ENCODE measurements around the gene ZNF594.
"Not testable (repeated sequence)": the region's sequence is repeated elsewhere in the genome, so short reads cannot be mapped to it uniquely, and the experiment has no call there.

The ZNF594 gene

GRCh38 chr17:5191541-5192417 lies at the start of gene ZNF594:
ZNF594 (minus strand) TSS chr17:5191868; CDS start chr17:5184256, 7,612 bp downstream.
- Mint-ChIP-seq H3K9me3 (peaks cover 15% of the 10 kb centered on the region), H3K36me3 (ENCODE audit: low read depth) (peaks cover 40% of the 10 kb centered on the region), H3K4me3 (peak within 1 kb of the TSS; percentile 94), H3K4me1 (ENCODE audit: low read depth) (peaks cover 39% of the 10 kb centered on the region), H3K27me3 (no peaks in the 10 kb centered on the region), H3K27ac (peak within 1 kb of the TSS; percentile 91)

- H3K9me3 Mint-ChIP-seq; H3K27me3 Mint-ChIP-seq; H3K36me3 Mint-ChIP-seq (ENCODE audit: low read depth); H3K4me3 Mint-ChIP-seq; H3K27ac Mint-ChIP-seq: not testable (repeated sequence)
- peaks cover 55% of the 10 kb centered on the region for H3K4me1 Mint-ChIP-seq (ENCODE audit: low read depth)
Measured at GRCh38 chr17:5239769-5240168, 48.1 kb upstream of the ZNF594 start.

- Mint-ChIP-seq H3K36me3 (ENCODE audit: low read depth) (no peaks in the 10 kb centered on the region), H3K4me1 (ENCODE audit: low read depth) (peaks cover 55% of the 10 kb centered on the region), H3K9me3 (no peaks in the 10 kb centered on the region), H3K27me3 (no peaks in the 10 kb centered on the region), H3K27ac (no peak overlapping the region), H3K4me3 (no peak overlapping the region)
Measured at GRCh38 chr17:5238333-5238732, 46.7 kb upstream of the ZNF594 start.

GRCh38 chr17:5237541-5238016 lies 45.9 kb upstream of the ZNF594 start:
- no peaks in the 10 kb centered on the region for H3K27me3 Mint-ChIP-seq
- H3K27ac Mint-ChIP-seq = peak overlapping the region; percentile 47
- H3K9me3 Mint-ChIP-seq = no peaks in the 10 kb centered on the region
- H3K36me3 Mint-ChIP-seq (ENCODE audit: low read depth) = no peaks in the 10 kb centered on the region
- H3K4me3 Mint-ChIP-seq = no peak overlapping the region
- peaks cover 55% of the 10 kb centered on the region for H3K4me1 Mint-ChIP-seq (ENCODE audit: low read depth)

GRCh38 chr17:5236938-5237540 lies 45.4 kb upstream of the ZNF594 start:
- H3K4me1 Mint-ChIP-seq (ENCODE audit: low read depth) = peaks cover 53% of the 10 kb centered on the region
- H3K27ac Mint-ChIP-seq = peak overlapping the region; percentile 47
- H3K36me3 Mint-ChIP-seq (ENCODE audit: low read depth) = no peaks in the 10 kb centered on the region
- H3K9me3 Mint-ChIP-seq = no peaks in the 10 kb centered on the region
- H3K27me3 Mint-ChIP-seq = no peaks in the 10 kb centered on the region
- H3K4me3 Mint-ChIP-seq = no peak overlapping the region

GRCh38 chr17:5234645-5235576 lies 43.2 kb upstream of the ZNF594 start, which contains the start of gene SCIMP:
SCIMP (minus strand) TSS chr17:5234860; CDS start chr17:5234755, 105 bp downstream.
- Mint-ChIP-seq H3K4me3 (peak within 1 kb of the TSS; percentile 27), H3K27ac (peak within 1 kb of the TSS; percentile 6), H3K36me3 (ENCODE audit: low read depth) (no peaks in the 10 kb centered on the region), H3K27me3 (no peaks in the 10 kb centered on the region), H3K4me1 (ENCODE audit: low read depth) (peaks cover 58% of the 10 kb centered on the region), H3K9me3 (no peaks in the 10 kb centered on the region)

GRCh38 chr17:5233492-5233891 lies 41.8 kb upstream of the ZNF594 start:
- not testable (repeated sequence) for H3K36me3 Mint-ChIP-seq (ENCODE audit: low read depth); H3K4me3 Mint-ChIP-seq; H3K9me3 Mint-ChIP-seq; H3K27me3 Mint-ChIP-seq
- Mint-ChIP-seq H3K4me1 (ENCODE audit: low read depth) (peaks cover 65% of the 10 kb centered on the region), H3K27ac (peak overlapping the region; percentile 66)

- no peaks in the 10 kb centered on the region for H3K27me3 Mint-ChIP-seq
- H3K36me3 Mint-ChIP-seq (ENCODE audit: low read depth) = peaks cover 7% of the 10 kb centered on the region
- peaks cover 71% of the 10 kb centered on the region for H3K4me1 Mint-ChIP-seq (ENCODE audit: low read depth)
- peak overlapping the region; percentile 92 for H3K27ac Mint-ChIP-seq
- H3K9me3 Mint-ChIP-seq = no peaks in the 10 kb centered on the region
- peak overlapping the region; percentile 59 for H3K4me3 Mint-ChIP-seq
Measured at GRCh38 chr17:5226940-5227878, 35.5 kb upstream of the ZNF594 start.

- Mint-ChIP-seq H3K36me3 (ENCODE audit: low read depth) (peaks cover 7% of the 10 kb centered on the region), H3K4me3 (peak overlapping the region; percentile 55), H3K4me1 (ENCODE audit: low read depth) (peaks cover 70% of the 10 kb centered on the region), H3K9me3 (no peaks in the 10 kb centered on the region), H3K27me3 (no peaks in the 10 kb centered on the region), H3K27ac (peak overlapping the region; percentile 87)
Measured at GRCh38 chr17:5225668-5226457, 34.2 kb upstream of the ZNF594 start.

- H3K27me3 Mint-ChIP-seq = not testable (repeated sequence)
Measured at GRCh38 chr17:5221912-5222311, 30.2 kb upstream of the ZNF594 start.

GRCh38 chr17:5220074-5220473 lies 28.4 kb upstream of the ZNF594 start:
- Mint-ChIP-seq H3K27me3 (no peaks in the 10 kb centered on the region), H3K27ac (peak overlapping the region; percentile 47), H3K4me3 (no peak overlapping the region)

More at GRCh38 chr17:5221912-5222311, 30.2 kb upstream of the ZNF594 start:
- not testable (repeated sequence) for H3K9me3 Mint-ChIP-seq, H3K27ac Mint-ChIP-seq, H3K4me3 Mint-ChIP-seq
- H3K36me3 Mint-ChIP-seq (ENCODE audit: low read depth) = peaks cover 14% of the 10 kb centered on the region
- peaks cover 40% of the 10 kb centered on the region for H3K4me1 Mint-ChIP-seq (ENCODE audit: low read depth)

GRCh38 chr17:5219536-5219935 lies 27.9 kb upstream of the ZNF594 start:
- Mint-ChIP-seq H3K27me3 (no peaks in the 10 kb centered on the region), H3K27ac (peak overlapping the region; percentile 47), H3K36me3 (ENCODE audit: low read depth) (peaks cover 15% of the 10 kb centered on the region), H3K9me3 (no peaks in the 10 kb centered on the region), H3K4me3 (no peak overlapping the region), H3K4me1 (ENCODE audit: low read depth) (peaks cover 22% of the 10 kb centered on the region)

More at GRCh38 chr17:5220074-5220473, 28.4 kb upstream of the ZNF594 start:
- H3K36me3 Mint-ChIP-seq (ENCODE audit: low read depth) = peaks cover 10% of the 10 kb centered on the region
- H3K4me1 Mint-ChIP-seq (ENCODE audit: low read depth) = peaks cover 27% of the 10 kb centered on the region
- no peaks in the 10 kb centered on the region for H3K9me3 Mint-ChIP-seq

- H3K9me3 Mint-ChIP-seq, H3K27ac Mint-ChIP-seq, H3K4me3 Mint-ChIP-seq, H3K27me3 Mint-ChIP-seq: not testable (repeated sequence)
- peaks cover 15% of the 10 kb centered on the region for H3K36me3 Mint-ChIP-seq (ENCODE audit: low read depth)
- H3K4me1 Mint-ChIP-seq (ENCODE audit: low read depth) = peaks cover 18% of the 10 kb centered on the region
Measured at GRCh38 chr17:5217562-5217961, 25.9 kb upstream of the ZNF594 start.

All from stimulated activated naive CD8-positive, alpha-beta T cell treated with anti-CD3 and anti-CD28 coated beads, Interleukin-15, Interleukin-2, amounts not matched to agents 100 ng/mL and 50 ng/mL, for 24 hours (primary cell).